ENCODE data around the gene VPS8.

- TF ChIP-seq CTCF (IDR thresholded peaks at IDR 0.05) (no peak), POLR2AphosphoS5 (IDR thresholded peaks at IDR 0.05; ENCODE audit: low read depth, low read length) (no peak), REST (IDR thresholded peaks at IDR 0.05; ENCODE audit: insufficient read depth in 1 of 2, low read depth in 2 of 2, low read length in 1 of 2) (no peak), TCF7L2 (IDR thresholded peaks at IDR 0.05; ENCODE audit: low read depth, low read length) (no peak)
These were observed 137.4 kb downstream of the VPS8 start for GRCh38 chr3:184949251-184949965.

All from Panc1 (cell line).